HepG2 (cell line): Measurements from ENCODE around the gene EVA1C. TPM values are rescaled to one million over a fixed set of nuclear protein-coding genes. Genes with fewer than 3 reads are reported as not detected.

ENCODE experiments used
- ATAC-seq: fragments of 200-7000 bp; cut with Tn5 transposase; 3 replicates; pipeline ENCODE4 v1.9.1; 2020; ENCODE audit warnings: mild to moderate bottlenecking, moderate library complexity
- BruUV-seq: library from RNA; stranded (reverse); fragments of 400-500 nt; replicated peaks from 2 replicates; lab custom pipeline; 2021; lab: Mats Ljungman, UMichigan
- CTCF ChIA-PET: fragments of 300-600 bp; formaldehyde crosslinking; extraction: SDS; loops from one replicate; lab custom pipeline; 2021; ENCODE audit warnings: low total read pairs, inconsistent platforms, low intra/inter-chr PET ratio; lab: Yijun Ruan, JAX
- POLR2A ChIA-PET: fragments of 350-600 bp; sonication (Branson Sonifier 250); formaldehyde crosslinking; loops from one replicate; lab custom pipeline; 2020; ENCODE audit warnings: antibody characterized with exemption, inconsistent platforms; lab: Yijun Ruan, JAX
- DNase-seq: peaks from one replicate; pipeline ENCODE4 v3.0.0-alpha.2; 2015; ENCODE audit warnings: low spot score
- FAIRE-seq: peaks from 3 replicates; lab custom pipeline; 2011; peaks lifted over from hg19 to GRCh38; lab: Jason Lieb, UNC
- H2AFZ ChIP-seq: one replicate; pipeline ENCODE4 v1.6.1; 2011; ENCODE audit warnings: low read length, inconsistent platforms
- H3K27ac ChIP-seq: fragments of 300-600 bp; 3 replicates; pipeline ENCODE4 v1.8.0; 2011; ENCODE audit warnings: mixed run types, mild to moderate bottlenecking, mixed read lengths, low read length, inconsistent platforms; ENCODE audit not compliant: insufficient read depth; ENCODE audit errors: extremely low read length
- H3K27me3 ChIP-seq, 2 experiments: fragments of 200-600 bp in 1 of 2; 2 replicates in 1 of 2; 3 replicates in 1 of 2; pipeline versions ENCODE4 v1.6.0 to v1.8.0; 2011; ENCODE audit warnings: low read length in 2 of 2, mild to moderate bottlenecking in 2 of 2, moderate library complexity in 2 of 2, inconsistent platforms in 1 of 2; ENCODE audit not compliant: insufficient read depth in 2 of 2, control insufficient read depth in 1 of 2
- H3K36me3 ChIP-seq, 2 experiments: fragments of 200-600 bp in 1 of 2; replicated peaks in 1 of 2; 2 replicates in 1 of 2; 3 replicates in 1 of 2; pipeline versions ENCODE4 v1.5.1 to v1.8.0; 2011; ENCODE audit warnings: low read length in 2 of 2, inconsistent platforms in 1 of 2; ENCODE audit not compliant: insufficient read depth in 2 of 2, control insufficient read depth in 1 of 2
- H3K4me1 ChIP-seq: 2 replicates; pipeline ENCODE4 v1.5.1; 2012; ENCODE audit warnings: low read length, inconsistent platforms; ENCODE audit not compliant: insufficient read depth
- H3K4me2 ChIP-seq: 2 replicates; pipeline ENCODE4 v1.6.0; 2011; ENCODE audit warnings: low read depth, low read length, inconsistent platforms
- H3K4me3 ChIP-seq, 3 experiments: fragments of 200-600 bp in 1 of 3; sonication (generic), shearing (Covaris generic) in 1 of 3; replicated peaks in 1 of 3; 2 replicates each; pipeline ENCODE4 v1.5.1; 2011 to 2016; ENCODE audit warnings: low read length in 3 of 3, inconsistent platforms in 2 of 3, low read depth in 2 of 3, mild to moderate bottlenecking in 2 of 3, control low read depth in 1 of 3, mixed read lengths in 1 of 3; ENCODE audit not compliant: insufficient read depth in 1 of 3
- H3K79me2 ChIP-seq: one replicate; pipeline ENCODE4 v1.6.1; 2011; ENCODE audit warnings: low read length, inconsistent platforms; ENCODE audit not compliant: insufficient read depth
- H3K9ac ChIP-seq: 2 replicates; pipeline ENCODE4 v1.6.0; 2011; ENCODE audit warnings: mild to moderate bottlenecking, low read depth, low read length, inconsistent platforms; ENCODE audit not compliant: insufficient read depth
- H3K9me3 ChIP-seq: 2 replicates; pipeline ENCODE4 v1.5.1; 2012; ENCODE audit warnings: mild to moderate bottlenecking, low read length
- H4K20me1 ChIP-seq: 2 replicates; pipeline ENCODE4 v1.6.0; 2011; ENCODE audit warnings: inconsistent platforms, mild to moderate bottlenecking, low read length, moderate library complexity; ENCODE audit not compliant: insufficient read depth
- ATF7 ChIP-seq, 2 experiments: fragments of 450-650 bp in 1 of 2; sonication (generic) in 1 of 2; formaldehyde crosslinking in 1 of 2; IDR thresholded peaks; 2 replicates each; pipeline versions ENCODE4 v1.4.0 to v1.6.1; 2016 to 2020; ENCODE audit warnings: antibody characterized with exemption in 1 of 2, mild to moderate bottlenecking in 1 of 2, missing genetic modification reagents in 1 of 2
- ELF1 ChIP-seq: sonication (generic); formaldehyde crosslinking; IDR thresholded peaks from 2 replicates; pipeline ENCODE4 v1.4.0; 2020; ENCODE audit warnings: missing genetic modification reagents
- FLYWCH1 ChIP-seq: sonication (generic); formaldehyde crosslinking; IDR thresholded peaks from 2 replicates; pipeline ENCODE4 v1.8.1; 2023; ENCODE audit warnings: mild to moderate bottlenecking, missing genetic modification reagents
- IKZF5 ChIP-seq: IDR thresholded peaks from 2 replicates; pipeline ENCODE4 v1.6.1; 2018; ENCODE audit warnings: missing genetic modification reagents, mild to moderate bottlenecking, missing compliant biosample characterization
- NBN ChIP-seq: fragments of 450-650 bp; conservative IDR thresholded peaks from 2 replicates; pipeline ENCODE4 v1.6.1; 2017
- NCOA5 ChIP-seq: sonication (generic); formaldehyde crosslinking; IDR thresholded peaks from 2 replicates; pipeline ENCODE4 v1.4.0; 2020; ENCODE audit warnings: missing genetic modification reagents
- NR2F2 ChIP-seq: IDR thresholded peaks from 2 replicates; pipeline ENCODE4 v1.6.1; 2012; ENCODE audit warnings: low read depth, inconsistent platforms, borderline replicate concordance
- PRMT3 ChIP-seq: sonication (generic); formaldehyde crosslinking; IDR thresholded peaks from 2 replicates; pipeline ENCODE4 v1.8.1; 2022; ENCODE audit warnings: low read depth, mild to moderate bottlenecking, moderate library complexity, missing genetic modification reagents, borderline replicate concordance
- THAP11 ChIP-seq: IDR thresholded peaks from 2 replicates; pipeline ENCODE4 v1.6.1; 2016; ENCODE audit warnings: missing biosample characterization, missing genetic modification reagents
- ZFP37 ChIP-seq: sonication (generic); formaldehyde crosslinking; IDR thresholded peaks from 2 replicates; pipeline ENCODE4 v1.4.0; 2020; ENCODE audit warnings: missing genetic modification reagents, borderline replicate concordance
- ZNF101 ChIP-seq: sonication (generic); formaldehyde crosslinking; IDR thresholded peaks from 2 replicates; pipeline ENCODE4 v1.4.0; 2020; ENCODE audit warnings: mild to moderate bottlenecking, low read depth, missing genetic modification reagents, borderline replicate concordance
- ZNF382 ChIP-seq: sonication (generic); formaldehyde crosslinking; IDR thresholded peaks from 2 replicates; pipeline ENCODE4 v1.5.0; 2020; ENCODE audit warnings: missing genetic modification reagents, mild to moderate bottlenecking, borderline replicate concordance
- ZNF775 ChIP-seq: sonication (generic); formaldehyde crosslinking; IDR thresholded peaks from 2 replicates; pipeline ENCODE4 v1.4.0; 2020; ENCODE audit warnings: missing genetic modification reagents, mild to moderate bottlenecking, moderate library complexity, borderline replicate concordance
- WGBS: methylation state at CpG from one replicate; pipeline ENCODE4 v1.1.6; 2017; ENCODE audit warnings: low lambda C conversion rate; 5-methylcytosine and 5-hydroxymethylcytosine counted together
- in situ Hi-C: cut with HindIII; loops from 2 replicates; pipeline ENCODE4 v1.10.0; 2017; ENCODE audit warnings: low pct_unique_long_range_greater_than_20kb; ENCODE audit not compliant: extremely low pct_ligation_motif_present
- intact Hi-C: fragments of 100-400 bp; cut with micrococcal nuclease; formaldehyde crosslinking; loops from one replicate; pipeline ENCODE4 v1.10.0; 2022; ENCODE audit not compliant: unreplicated experiment
- polyA plus RNA-seq, 8 experiments: library from polyadenylated mRNA; depleted of rRNA in 3 of 8; stranded (reverse) in 7 of 8; unstranded in 1 of 8; fragments of >200 nt; fragmentation: Illumina TruSeq in 4 of 8; extraction: Trizol in 4 of 8; gene quantifications; 2 replicates each; pipeline versions ENCODE4 v1.2.1 to v1.2.3, GENCODE V29; 2011 to 2016; ENCODE audit warnings: low read depth in 4 of 8, missing spikeins in 1 of 8, mixed read lengths in 1 of 8; ENCODE audit not compliant: insufficient read depth in 1 of 8
- total RNA-seq, 5 experiments: library from RNA; depleted of rRNA; stranded (reverse); fragments of >200 nt; fragmentation: Illumina TruSeq; extraction: Trizol; gene quantifications; 2 replicates each; pipeline ENCODE4 v1.2.3, GENCODE V29; 2016; ENCODE audit warnings: low read depth in 1 of 5

Gene EVA1C
- total and polyA plus RNA-seq, 2 of the 13 experiments (the other 11 are each of a cell fraction or from before 2014, with no cell fraction given), result 0.29 to 0.34 TPM

- TF ChIP-seq ZNF775 (no peak), IKZF5 (CRISPR knock-in tag) (no peak), NCOA5 (CRISPR knock-in tag) (no peak), ZNF101 (CRISPR knock-in tag) (no peak)
- TF ChIP-seq, all 625 proteins: peak for 0
These were observed 136.5 kb downstream of the EVA1C start (continued) for GRCh38 chr21:32548978-32549377.

GRCh38 chr21:32549440-32549839 is 136.9 kb downstream of the EVA1C start:
- intact Hi-C loops, result no loop called here
- FAIRE-seq (no peak), DNase-seq (no peak), ATAC-seq (no peak)
- Histone ChIP-seq H3K9me3 (no peaks in the 10 kb centered on the region), H4K20me1 (no peaks in the 10 kb centered on the region), H3K27ac (no peak overlapping the region), H3K27me3 (no peaks in the 10 kb centered on the region), H3K36me3 (no peaks in the 10 kb centered on the region), H3K4me2 (no peak overlapping the region), H3K9ac (no peak overlapping the region), H2AFZ (no peak overlapping the region), H3K4me3 (no peak overlapping the region), H3K79me2 (no peaks in the 10 kb centered on the region), H3K4me1 (peaks cover 6% of the 10 kb centered on the region; the same call in 1 of the 2 replicates)
- TF ChIP-seq THAP11 (CRISPR knock-in tag) (no peak), PRMT3 (CRISPR knock-in tag) (no peak), ELF1 (CRISPR knock-in tag) (no peak), ZFP37 (CRISPR knock-in tag) (no peak), NR2F2 (no peak), FLYWCH1 (CRISPR knock-in tag) (no peak), ZNF382 (CRISPR knock-in tag) (no peak), ATF7 (IDR thresholded peaks at IDR 0.05) (no peak), ATF7 (CRISPR knock-in tag; IDR thresholded peaks at IDR 0.05) (no peak), NBN (no peak)
- WGBS, result 80% methylated on average over 1 of the region's 1 CpG
- ChIA-PET CTCF (no interaction called here), POLR2A (no interaction called here)
- in situ Hi-C loops, result no loop called here
- BruUV-seq, result no TSS peak
